HG02884 (cell line): ENCODE measurements around the gene C3orf62.

Source experiments
- ATAC-seq: cut with Tn5 transposase; IDR thresholded peaks from one replicate; pipeline ENCODE4 v1.9.1; 2021; ENCODE audit warnings: mild to moderate bottlenecking, moderate library complexity; ENCODE audit not compliant: unreplicated experiment

The C3orf62 gene

DNA sequence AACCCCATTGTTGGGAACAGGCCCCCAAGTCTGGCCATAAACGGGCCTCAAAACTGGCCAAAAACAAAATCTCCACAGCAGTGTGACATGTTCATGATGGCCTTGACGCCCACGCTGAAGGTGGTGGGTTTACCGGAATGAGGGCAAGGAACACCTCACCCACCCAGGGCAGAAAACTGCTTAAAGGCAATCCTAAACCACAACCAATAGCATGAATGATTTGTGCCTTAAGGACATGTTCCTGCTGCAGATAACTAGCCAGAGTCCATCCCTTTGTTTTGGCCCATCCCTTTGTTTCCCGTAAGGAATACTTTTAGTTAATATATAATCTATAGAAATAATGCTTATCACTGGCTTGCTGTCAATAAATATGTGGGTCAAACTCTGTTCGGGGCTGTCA is 57.9 kb downstream of the C3orf62 start:
- no peak for ATAC-seq
